Fibroblast of mammary gland (primary cell): ENCODE measurements around the gene ATP6V1F.

ENCODE experiments used
- DNase-seq: peaks from one replicate; pipeline ENCODE4 v3.0.0-alpha.2; 2010; ENCODE audit warnings: low read depth
- H3K4me3 ChIP-seq: 2 replicates; pipeline ENCODE4 v1.5.1; 2011; ENCODE audit warnings: low read depth, mild to moderate bottlenecking, low read length, moderate library complexity; ENCODE audit not compliant: control insufficient read depth
- CTCF ChIP-seq: conservative IDR thresholded peaks from 2 replicates; pipeline ENCODE4 v1.5.1; 2011; ENCODE audit warnings: low read depth, low read length, inconsistent platforms; ENCODE audit not compliant: control insufficient read depth, insufficient read depth

Gene ATP6V1F

GRCh38 chr7:128875523-128875948, 12.9 kb downstream of the ATP6V1F start:
- DNase-seq, result no peak
- H3K4me3 ChIP-seq, result no peak overlapping the region

GRCh38 chr7:128876127-128876526, 13.5 kb downstream of the ATP6V1F start:
- no peak for DNase-seq
- TF ChIP-seq CTCF, result no peak
- no peak overlapping the region for H3K4me3 ChIP-seq

More at GRCh38 chr7:128875523-128875948, 12.9 kb downstream of the ATP6V1F start:
- TF ChIP-seq CTCF, result no peak

- no peak overlapping the region for H3K4me3 ChIP-seq
- no peak for TF ChIP-seq CTCF
- DNase-seq, result no peak
Measured at GRCh38 chr7:128876586-128876977, 13.9 kb downstream of the ATP6V1F start.

- TF ChIP-seq CTCF, result no peak
- DNase-seq, result no peak
- no peak overlapping the region for H3K4me3 ChIP-seq
Measured at GRCh38 chr7:128876978-128877755, 14.5 kb downstream of the ATP6V1F start.

GRCh38 chr7:128877756-128878120, 15.1 kb downstream of the ATP6V1F start:
- H3K4me3 ChIP-seq, result no peak overlapping the region
- TF ChIP-seq CTCF, result no peak
- no peak for DNase-seq

- TF ChIP-seq CTCF, result no peak
- DNase-seq, result no peak
- no peak overlapping the region for H3K4me3 ChIP-seq
Measured at GRCh38 chr7:128878226-128879105, 15.8 kb downstream of the ATP6V1F start.
